H1 (cell line): ENCODE data around the gene SLC35F3. TPM values are rescaled to one million over a fixed set of nuclear protein-coding genes. Genes with fewer than 3 reads are reported as not detected.

Experiments used
- CTCF ChIA-PET: fragments of 300-600 bp; sonication (Branson Sonifier 250); formaldehyde crosslinking; loops from one replicate; lab custom pipeline; 2021; ENCODE audit not compliant: partially characterized antibody; lab: Charles Lee
- POLR2A ChIA-PET: fragments of 300-600 bp; sonication (Branson Sonifier 250); formaldehyde crosslinking; loops from one replicate; lab custom pipeline; 2021; ENCODE audit warnings: inconsistent platforms; ENCODE audit not compliant: partially characterized antibody; lab: Charles Lee
- DNase-seq, 2 experiments: peaks; one replicate each; pipeline versions ENCODE4 v3.0.0 to v3.0.0-alpha.2; 2010 to 2022; ENCODE audit warnings: low spot score in 2 of 2, low read depth in 1 of 2, mixed read lengths in 1 of 2
- FAIRE-seq: peaks from 2 replicates; lab custom pipeline; 2011; peaks lifted over from hg19 to GRCh38; lab: Jason Lieb, UNC
- H2AFZ ChIP-seq: 2 replicates; pipeline ENCODE4 v1.8.1; 2012; ENCODE audit warnings: low read length, inconsistent platforms
- H2AK5ac ChIP-seq: 2 replicates; pipeline ENCODE4 v1.6.1; 2013; ENCODE audit warnings: low read depth, low read length
- H2BK120ac ChIP-seq: replicated peaks from 2 replicates; pipeline ENCODE3; 2013; ENCODE audit warnings: low read depth, low read length, inconsistent platforms
- H2BK12ac ChIP-seq: 2 replicates; pipeline ENCODE4 v1.6.1; 2013; ENCODE audit warnings: low read depth, low read length
- H2BK15ac ChIP-seq: 2 replicates; pipeline ENCODE4 v1.6.1; 2013; ENCODE audit warnings: low read length
- H2BK20ac ChIP-seq: 2 replicates; pipeline ENCODE4 v1.6.1; 2013; ENCODE audit warnings: low read length
- H2BK5ac ChIP-seq: 2 replicates; pipeline ENCODE4 v1.6.1; 2013; ENCODE audit warnings: low read depth, low read length
- H3K14ac ChIP-seq: 2 replicates; pipeline ENCODE4 v1.6.1; 2013; ENCODE audit warnings: inconsistent platforms; ENCODE audit not compliant: insufficient read length
- H3K18ac ChIP-seq: 2 replicates; pipeline ENCODE4 v1.6.1; 2013; ENCODE audit warnings: low read length; ENCODE audit errors: extremely low read depth
- H3K23ac ChIP-seq: 2 replicates; pipeline ENCODE4 v1.6.1; 2013; ENCODE audit warnings: inconsistent platforms; ENCODE audit not compliant: insufficient read length
- H3K23me2 ChIP-seq: 2 replicates; pipeline ENCODE4 v1.6.1; 2013; ENCODE audit warnings: low read depth, low read length
- H3K27ac ChIP-seq: 2 replicates; pipeline ENCODE4 v1.6.1; 2011; ENCODE audit warnings: low read depth, low read length, inconsistent platforms
- H3K27me3 ChIP-seq, 4 experiments: replicated peaks in 1 of 4; 1 replicate in 1 of 4; 2 replicates in 3 of 4; pipeline versions ENCODE4 v1.6.1 to v1.8.1; 2011 to 2013; ENCODE audit warnings: low read length in 3 of 4, mild to moderate bottlenecking in 3 of 4, inconsistent platforms in 2 of 4, mixed read lengths in 2 of 4, moderate library complexity in 1 of 4; ENCODE audit not compliant: control insufficient read depth in 3 of 4, insufficient read depth in 3 of 4; ENCODE audit errors: extremely low read depth in 1 of 4
- H3K36me3 ChIP-seq, 4 experiments: 2 replicates each; pipeline versions ENCODE4 v1.6.1 to v1.8.1; 2011 to 2013; ENCODE audit warnings: mild to moderate bottlenecking in 4 of 4, low read length in 3 of 4, moderate library complexity in 2 of 4, control low read depth in 1 of 4, inconsistent platforms in 1 of 4; ENCODE audit not compliant: insufficient read depth in 4 of 4, control insufficient read depth in 2 of 4
- H3K4ac ChIP-seq: replicated peaks from 2 replicates; pipeline ENCODE3; 2013; ENCODE audit warnings: low read length, low read depth, mixed read lengths, inconsistent platforms; ENCODE audit not compliant: insufficient read length
- H3K4me1 ChIP-seq, 4 experiments: replicated peaks in 1 of 4; 1 replicate in 1 of 4; 2 replicates in 3 of 4; pipeline versions ENCODE4 v1.6.1 to v1.8.1; 2011 to 2013; ENCODE audit warnings: low read length in 3 of 4, inconsistent platforms in 2 of 4, mixed read lengths in 1 of 4; ENCODE audit not compliant: insufficient read depth in 4 of 4, control insufficient read depth in 3 of 4
- H3K4me2 ChIP-seq, 2 experiments: 2 replicates each; pipeline versions ENCODE4 v1.6.1 to v1.8.1; 2011 to 2013; ENCODE audit warnings: low read depth in 2 of 2, low read length in 2 of 2, control low read depth in 1 of 2, inconsistent platforms in 1 of 2, mild to moderate bottlenecking in 1 of 2; ENCODE audit not compliant: insufficient read depth in 1 of 2
- H3K4me3 ChIP-seq, 4 experiments: fragments of 200-600, 300-600 bp in 1 of 4; sonication (generic), shearing (Covaris generic), sonication (Bioruptor Twin) in 1 of 4; 2 replicates each; pipeline versions ENCODE4 v1.5.1 to v1.8.1; 2011 to 2016; ENCODE audit warnings: low read length in 4 of 4, low read depth in 3 of 4, control low read depth in 2 of 4, inconsistent platforms in 2 of 4, mild to moderate bottlenecking in 2 of 4, mixed read lengths in 1 of 4, moderate library complexity in 1 of 4; ENCODE audit not compliant: insufficient read depth in 2 of 4; ENCODE audit errors: extremely low read depth in 1 of 4
- H3K56ac ChIP-seq: replicated peaks from 2 replicates; pipeline ENCODE3; 2013; ENCODE audit warnings: low read depth, mild to moderate bottlenecking, mixed read lengths, low read length, inconsistent platforms; ENCODE audit not compliant: insufficient read length
- H3K79me1 ChIP-seq: 2 replicates; pipeline ENCODE4 v1.6.1; 2013; ENCODE audit warnings: low read depth, low read length, control low read depth
- H3K79me2 ChIP-seq, 2 experiments: 2 replicates each; pipeline versions ENCODE4 v1.6.1 to v1.8.1; 2012 to 2013; ENCODE audit warnings: low read length in 2 of 2, mild to moderate bottlenecking in 2 of 2, inconsistent platforms in 1 of 2; ENCODE audit not compliant: insufficient read depth in 2 of 2, control insufficient read depth in 1 of 2
- H3K9ac ChIP-seq, 4 experiments: replicated peaks in 1 of 4; 1 replicate in 1 of 4; 2 replicates in 3 of 4; pipeline versions ENCODE4 v1.6.1 to v1.8.1; 2011 to 2013; ENCODE audit warnings: low read depth in 3 of 4, low read length in 3 of 4, control low read depth in 2 of 4, mild to moderate bottlenecking in 2 of 4, moderate library complexity in 2 of 4, inconsistent platforms in 1 of 4; ENCODE audit errors: extremely low read depth in 1 of 4
- H3K9me3 ChIP-seq, 2 experiments: 2 replicates each; pipeline versions ENCODE4 v1.6.1 to v1.8.1; 2012 to 2013; ENCODE audit warnings: mild to moderate bottlenecking in 2 of 2, moderate library complexity in 2 of 2, control low read depth in 1 of 2, inconsistent platforms in 1 of 2, low read depth in 1 of 2, low read length in 1 of 2, mixed read lengths in 1 of 2; ENCODE audit not compliant: insufficient read depth in 2 of 2
- H4K20me1 ChIP-seq, 2 experiments: replicated peaks in 1 of 2; 2 replicates each; pipeline versions ENCODE3 to v1.8.1; 2011 to 2013; ENCODE audit warnings: inconsistent platforms in 2 of 2, low read length in 2 of 2, mild to moderate bottlenecking in 1 of 2; ENCODE audit not compliant: insufficient read depth in 2 of 2, control insufficient read depth in 1 of 2
- H4K5ac ChIP-seq: 2 replicates; pipeline ENCODE4 v1.6.1; 2013; ENCODE audit warnings: low read length, low read depth, mixed read lengths, inconsistent platforms; ENCODE audit not compliant: insufficient read length
- H4K8ac ChIP-seq: 2 replicates; pipeline ENCODE4 v1.8.0; 2013; ENCODE audit warnings: mild to moderate bottlenecking, moderate library complexity, low read length, inconsistent platforms; ENCODE audit not compliant: insufficient read depth; ENCODE audit errors: extremely low read depth
- H4K91ac ChIP-seq: replicated peaks from 2 replicates; pipeline ENCODE3; 2013; ENCODE audit warnings: low read length, mixed read lengths, inconsistent platforms; ENCODE audit not compliant: insufficient read length
- CTBP2 ChIP-seq: IDR thresholded peaks from 2 replicates; pipeline ENCODE4 v1.7.0; 2011; ENCODE audit warnings: borderline replicate concordance, mild to moderate bottlenecking, moderate library complexity, mixed read lengths, low read length; ENCODE audit not compliant: insufficient read depth, insufficient read length
- MAX ChIP-seq: IDR thresholded peaks from 2 replicates; pipeline ENCODE4 v1.6.1; 2012; ENCODE audit warnings: inconsistent platforms
- RNF2 ChIP-seq: fragments of 200-900, 300-1000 bp; sonication (generic); IDR thresholded peaks from 2 replicates; pipeline ENCODE4 v1.7.1; 2016; ENCODE audit warnings: borderline replicate concordance, low read depth, mild to moderate bottlenecking, antibody characterized with exemption, low read length; ENCODE audit not compliant: poor library complexity, severe bottlenecking; ENCODE audit errors: missing control alignments
- WGBS, 2 experiments: shearing (Covaris generic) in 1 of 2; methylation state at CpG; one replicate each; pipeline versions ENCODE4 v1.1.6 to v1.1.7; 2013 to 2015; ENCODE audit warnings: low lambda C conversion rate in 2 of 2, mixed read lengths in 2 of 2, inconsistent platforms in 1 of 2, low coverage in 1 of 2, missing lambda C conversion rate in 1 of 2; ENCODE audit not compliant: insufficient replicate concordance in 2 of 2, insufficient coverage in 1 of 2, insufficient read length in 1 of 2; ENCODE audit errors: extremely low coverage in 1 of 2, missing lambda C conversion rate in 1 of 2; 5-methylcytosine and 5-hydroxymethylcytosine counted together
- polyA plus RNA-seq, 7 experiments: library from polyadenylated mRNA; depleted of rRNA in 3 of 7; stranded (reverse) in 5 of 7; unstranded in 2 of 7; fragments of >200 nt in 5 of 7; fragments of 200-250 nt in 2 of 7; gene quantifications; 1 replicate in 5 of 7; 2 replicates in 1 of 7; 4 replicates in 1 of 7; pipeline versions ENCODE4 v1.2.1 to v1.2.3, GENCODE V29; 2011 to 2013; ENCODE audit warnings: missing spikeins in 2 of 7, mixed read lengths in 2 of 7
- total RNA-seq: library from RNA; stranded (reverse); fragmentation: NEBNext Ultra II Directional; extraction: Animal tissue kit (Norgen Biotek cat#: 25700); gene quantifications from 2 replicates; pipeline ENCODE4 v1.2.1, GENCODE V29; 2021

Gene SLC35F3
- total and polyA plus RNA-seq, 2 of the 8 experiments (the other 6 are each of a cell fraction or from before 2014, with no cell fraction given), result 0.78 to 1.2 TPM

GRCh38 chr1:234093741-234094140, 189.3 kb downstream of the SLC35F3 start:
- WGBS, 2 experiments, result 99% methylated on average over 5 of the region's 5 CpGs; no CpG with 5 or more reads in 1 of the 2 experiments
- H3K4me3 ChIP-seq, result no peak overlapping the region
- no peak overlapping the region for H2BK120ac ChIP-seq

More at GRCh38 chr1:234093741-234094140, 189.3 kb downstream of the SLC35F3 start:
- Histone ChIP-seq H3K56ac (no peak overlapping the region), H3K27me3 (no peaks in the 10 kb centered on the region), H3K4me2 (no peak overlapping the region), H4K5ac (no peak overlapping the region), H2BK12ac (no peak overlapping the region), H2BK20ac (no peak overlapping the region), H3K14ac (no peak overlapping the region), H3K4me1 (no peaks in the 10 kb centered on the region), H4K20me1 (no peaks in the 10 kb centered on the region), H2BK5ac (no peak overlapping the region), H2AFZ (no peak overlapping the region), H3K23ac (no peak overlapping the region), H3K4ac (no peak overlapping the region), H3K18ac (no peak overlapping the region), H4K8ac (no peak overlapping the region), H3K9me3 (no peaks in the 10 kb centered on the region), H3K79me2 (peaks cover 0 to 3% of the 10 kb centered on the region in 2 experiments; a peak in 1 of 4 replicates), H3K23me2 (peaks cover 11% of the 10 kb centered on the region; the same call in 1 of the 2 replicates), H4K91ac (no peak overlapping the region), H2AK5ac (no peak overlapping the region), H2BK15ac (no peak overlapping the region), H3K36me3 (no peaks in the 10 kb centered on the region), H3K9ac (no peak overlapping the region), H3K27ac (no peak overlapping the region), H3K79me1 (no peaks in the 10 kb centered on the region)
- DNase-seq, result no peak
- CTCF ChIA-PET, result interaction anchor here (1.1 to 1.2 kb wide), 2 partner anchors 26 to 653 kb away, joined by 3 read pairs; no protein-coding TSS in a partner anchor
- POLR2A ChIA-PET, result no interaction called here
- TF ChIP-seq CTBP2 (no peak), RNF2 (no peak), MAX (no peak)
- FAIRE-seq, result no peak
